Stimulated activated CD4-positive, alpha-beta T cell treated with anti-CD3 and anti-CD28 coated beads, Interleukin-1b, Interleukin-23, amount 100 ng/mL, for 1 hour (primary cell): ENCODE results near the gene GNG10.
"Not testable (repeated sequence)": the region's sequence is repeated elsewhere in the genome, so short reads cannot be mapped to it uniquely, and the experiment has no call there.

ENCODE experiments used
- DNase-seq, 2 donors: peaks; one replicate each; pipeline ENCODE4 v3.0.0-alpha.2; 2020; ENCODE audit warnings: low read depth in 2 of 2

Gene GNG10

DNA sequence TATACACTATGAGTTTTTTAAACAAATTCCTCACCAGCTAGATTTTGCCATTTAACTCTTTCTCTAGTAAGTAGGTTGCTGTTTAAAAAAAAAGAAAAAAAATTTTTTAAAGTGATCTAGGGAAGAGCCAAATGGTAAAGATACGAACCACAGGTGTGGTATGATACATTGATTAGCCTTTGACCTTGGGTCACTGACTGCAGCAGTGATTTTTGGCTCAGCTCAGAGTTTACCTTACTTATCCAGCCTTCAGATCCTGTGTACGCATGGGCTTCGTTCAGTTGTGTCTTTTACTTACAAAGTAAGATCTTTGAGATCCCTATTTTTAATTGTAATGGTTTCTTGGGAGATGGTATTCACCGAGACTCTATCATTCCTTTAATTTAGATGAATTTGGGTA lies 12.4 kb upstream of the GNG10 start:
- DNase-seq = no peak

DNA sequence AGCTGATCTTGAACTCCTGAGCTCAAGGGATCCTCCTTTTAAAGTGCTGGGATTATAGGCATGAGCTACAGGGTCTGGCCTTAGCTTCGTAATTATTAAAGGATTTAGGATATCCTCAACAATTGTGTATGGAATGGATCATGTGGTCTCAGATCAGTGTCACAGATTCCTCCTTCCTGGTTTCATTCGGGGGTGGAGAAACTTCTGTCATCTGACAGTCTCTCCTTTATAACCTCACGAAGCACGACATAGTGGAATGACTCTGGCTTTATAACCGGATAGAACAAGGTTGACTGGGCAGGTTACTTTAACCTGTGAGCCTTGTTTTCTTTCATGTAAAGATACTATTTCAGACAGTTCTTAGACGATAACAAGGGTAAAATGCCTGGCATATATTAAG lies 4.4 kb upstream of the GNG10 start:
- DNase-seq = no peak

DNA sequence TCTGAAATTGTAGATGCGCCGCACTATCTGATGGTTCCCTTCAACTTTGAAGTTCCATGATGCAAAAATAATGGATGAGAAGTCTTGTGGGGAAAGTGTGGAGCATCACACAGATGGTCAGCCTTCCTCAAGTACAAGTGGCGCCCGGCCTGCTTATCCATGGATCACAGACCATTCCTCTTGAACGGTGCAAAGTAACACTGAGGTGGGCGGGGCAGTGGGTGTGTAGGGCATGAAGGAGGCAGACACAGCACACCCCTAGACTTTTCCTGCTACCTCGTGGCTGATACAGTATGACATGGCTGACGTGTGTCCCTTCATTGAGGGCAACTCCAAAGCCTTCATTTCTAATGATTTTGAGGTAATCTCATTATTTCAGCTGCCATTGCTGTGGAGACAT lies 2.5 kb upstream of the GNG10 start:
- DNase-seq = no peak

DNA sequence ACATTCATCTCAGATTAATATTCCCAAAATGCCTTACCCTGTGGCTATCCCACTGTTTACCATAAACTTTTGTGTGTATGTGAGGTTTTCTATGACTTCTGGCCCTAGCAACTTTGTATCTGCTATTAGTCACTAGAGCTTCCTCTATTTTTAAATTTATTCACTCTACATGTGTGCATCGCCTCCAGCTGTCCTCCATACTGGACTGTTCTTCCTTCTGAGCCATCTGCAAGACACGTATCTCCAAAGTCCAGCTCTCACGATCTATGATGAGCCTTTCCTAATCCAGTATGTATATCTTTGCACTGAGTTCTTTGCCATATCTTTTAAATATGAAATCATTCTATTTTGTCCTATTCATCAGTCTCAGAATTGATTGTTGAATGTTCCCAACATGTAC lies 1.7 kb upstream of the GNG10 start:
- no peak for DNase-seq

DNA sequence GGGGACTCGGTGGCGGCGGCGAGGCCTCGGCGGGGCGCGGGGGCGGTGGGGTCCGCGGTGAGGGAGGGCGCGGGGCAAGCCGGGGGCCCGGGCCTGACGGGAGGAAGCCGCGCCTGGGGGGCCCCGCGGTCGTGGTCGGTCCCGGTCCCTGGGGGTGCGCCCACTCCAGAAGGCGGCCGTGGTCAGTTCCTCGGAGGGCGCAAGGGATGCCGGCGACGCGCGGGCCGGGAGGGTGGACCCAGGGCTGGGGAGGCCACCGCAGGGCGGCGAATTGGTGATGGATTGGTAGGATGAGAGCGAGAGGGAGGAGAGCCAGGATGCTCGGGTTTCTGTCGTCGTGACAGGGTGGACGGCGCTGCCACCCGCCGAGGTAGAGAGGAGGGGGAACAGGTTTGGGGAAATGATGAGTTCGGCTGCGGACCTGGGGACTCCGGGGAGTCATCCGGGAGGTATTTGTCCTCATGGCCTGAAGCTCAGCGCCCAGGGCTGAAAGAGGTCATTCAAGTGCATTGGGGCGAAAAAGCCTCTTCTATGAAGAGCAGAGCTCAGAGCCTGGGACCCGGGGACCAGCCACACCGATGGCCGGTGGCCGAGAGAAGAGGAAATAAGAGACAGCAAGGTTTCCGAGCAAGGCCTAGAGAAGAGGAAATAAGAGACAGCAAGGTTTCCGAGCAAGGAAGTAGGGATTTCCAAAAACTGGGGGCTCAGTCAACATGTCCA lies 557 bp downstream of the GNG10 start:
- DNase-seq = peak in 1 of 2 donors; percentile 4

DNA sequence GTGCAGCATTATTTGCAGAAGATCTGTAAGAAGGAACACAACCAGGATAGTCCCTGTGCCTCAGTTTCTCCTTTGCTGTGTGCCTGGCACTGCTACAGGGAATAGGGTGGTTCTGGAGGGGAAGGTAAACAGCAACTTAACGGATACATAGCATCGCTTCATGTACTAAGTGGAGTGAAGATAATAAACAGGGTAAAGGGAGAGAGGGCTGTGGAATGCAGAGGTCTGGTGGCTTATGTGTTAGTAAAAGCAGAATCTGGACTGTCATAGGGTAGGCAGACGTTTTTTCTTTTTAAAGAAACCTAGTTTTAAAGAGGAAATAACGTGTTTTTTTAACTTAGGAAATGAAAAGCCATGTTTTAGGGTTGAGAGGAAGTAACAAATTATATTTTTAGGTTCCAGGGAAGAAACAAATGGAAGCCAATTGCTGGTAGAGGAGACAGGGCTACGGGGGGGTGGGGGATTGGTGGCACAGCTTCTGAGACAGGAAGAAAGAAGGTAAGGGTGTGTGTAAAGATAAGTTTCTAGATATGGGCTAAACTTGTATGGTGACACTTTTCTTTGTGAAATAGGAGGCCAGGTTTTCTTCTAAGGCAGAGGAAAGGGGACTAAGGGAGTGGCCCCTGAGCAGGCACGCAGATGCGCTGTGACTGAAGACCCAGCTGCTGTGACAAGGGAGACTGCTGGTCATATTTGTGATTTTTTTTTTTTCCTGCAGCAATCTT lies 1.3 kb downstream of the GNG10 start:
- no peak for DNase-seq

DNA sequence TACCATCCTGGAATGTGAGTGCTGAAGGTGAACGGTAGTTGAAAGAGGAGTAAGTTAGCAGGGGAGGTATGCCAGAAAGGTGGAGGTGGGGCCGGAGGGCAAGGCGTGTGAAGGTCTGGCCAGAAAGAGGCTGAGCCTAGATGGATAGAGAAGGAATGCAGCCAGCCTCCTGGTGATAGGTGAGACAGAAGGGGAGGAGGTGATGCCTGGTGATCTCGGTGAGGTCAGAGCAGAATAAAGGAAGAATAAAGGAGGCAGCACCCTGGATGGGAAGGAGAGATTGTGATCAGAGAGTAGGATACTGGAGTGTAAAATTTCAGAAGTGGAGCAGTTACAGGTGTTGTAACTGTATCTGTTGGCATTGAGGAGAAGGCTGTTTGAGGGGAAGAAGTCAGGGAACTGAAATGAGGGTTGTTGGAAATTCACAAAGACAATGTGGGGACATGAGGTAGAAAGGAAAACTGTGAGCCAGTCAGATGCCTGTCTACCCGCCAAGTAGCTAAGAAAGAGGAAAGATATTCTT lies 2.0 kb downstream of the GNG10 start:
- DNase-seq = no peak

DNA sequence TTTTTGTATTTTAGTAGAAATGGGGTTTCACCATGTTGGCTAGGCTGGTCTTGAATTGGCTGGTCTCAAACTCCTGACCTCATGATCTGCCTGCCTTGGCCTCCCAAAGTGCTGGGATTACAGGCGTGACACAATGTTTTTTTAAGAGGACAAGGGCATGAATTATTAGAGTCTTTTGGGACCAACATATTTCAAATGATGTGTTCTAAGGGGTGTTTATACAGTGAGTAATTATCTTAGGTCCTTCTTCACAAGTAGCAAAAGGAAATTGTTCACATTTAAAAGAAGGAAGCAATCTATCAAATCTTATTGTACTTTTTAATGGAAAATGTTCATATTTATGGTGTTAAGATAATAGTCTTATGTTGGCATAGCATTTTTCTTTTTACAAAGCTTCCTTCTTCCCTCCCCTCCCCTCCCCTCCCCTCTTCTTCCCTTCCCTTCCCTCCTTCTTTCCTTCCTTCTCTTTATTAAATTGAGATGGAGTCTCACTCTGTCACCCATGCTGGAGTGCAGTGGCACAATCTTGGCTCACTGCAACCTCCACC lies 6.7 kb downstream of the GNG10 start:
- no peak for DNase-seq

DNA sequence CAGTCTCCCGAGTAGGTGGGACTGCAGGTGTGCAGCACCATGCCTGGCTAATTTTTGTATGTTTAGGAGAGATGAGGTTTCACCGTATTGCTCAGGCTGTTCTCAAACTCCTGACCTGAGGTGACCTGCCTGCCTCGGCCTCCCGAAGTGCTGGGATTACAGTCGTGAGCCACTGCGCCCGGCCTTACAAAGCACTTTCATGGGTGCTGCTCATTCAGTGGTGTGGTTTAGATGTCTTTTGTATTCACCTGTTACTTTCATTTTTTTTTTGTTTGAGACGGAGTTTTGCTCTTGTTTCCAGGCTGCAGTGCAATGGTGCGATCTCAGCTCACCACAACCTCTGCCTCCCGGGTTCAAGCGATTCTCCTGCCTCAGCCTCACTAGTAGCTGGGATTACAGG lies 7.2 kb downstream of the GNG10 start:
- not testable (repeated sequence) for DNase-seq

DNA sequence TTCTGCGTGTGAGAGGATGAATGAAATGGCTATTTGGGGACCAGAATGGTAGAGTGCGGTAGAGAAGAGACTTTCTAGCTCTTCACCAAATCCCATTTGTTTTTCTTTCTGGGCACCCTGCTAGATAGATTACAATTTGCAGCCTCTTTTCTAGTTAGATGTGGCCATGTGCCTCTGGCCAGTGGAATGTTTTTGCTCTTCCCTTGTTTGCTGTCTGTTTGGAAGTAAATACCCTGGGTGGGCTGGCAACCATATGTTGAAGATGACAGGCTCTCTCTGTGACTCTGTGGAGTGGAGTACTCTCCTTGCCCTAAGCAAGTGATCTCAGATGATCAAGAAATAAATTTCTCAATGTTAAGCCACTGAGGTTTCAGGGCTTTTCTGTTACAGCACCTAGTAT lies 12.9 kb downstream of the GNG10 start:
- no peak for DNase-seq

DNA sequence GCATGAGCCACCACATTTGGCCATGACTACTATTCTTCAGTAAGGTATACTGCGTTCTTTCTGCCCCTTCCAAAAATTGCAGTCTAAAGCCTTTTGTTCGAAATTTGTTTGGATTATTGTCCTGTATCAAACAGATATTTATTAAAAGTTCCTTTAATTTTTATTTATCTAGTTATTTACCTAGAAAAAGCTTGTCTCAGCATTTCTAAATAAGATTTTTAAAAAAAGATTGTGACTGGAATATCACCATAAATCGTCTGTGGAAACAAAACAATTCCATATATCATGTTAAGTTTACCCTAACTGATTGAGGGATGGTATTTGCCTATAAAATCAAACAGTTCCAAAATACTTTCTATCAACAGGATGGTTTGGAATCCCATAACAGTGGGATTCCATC lies 14.7 kb downstream of the GNG10 start:
- DNase-seq = no peak

DNA sequence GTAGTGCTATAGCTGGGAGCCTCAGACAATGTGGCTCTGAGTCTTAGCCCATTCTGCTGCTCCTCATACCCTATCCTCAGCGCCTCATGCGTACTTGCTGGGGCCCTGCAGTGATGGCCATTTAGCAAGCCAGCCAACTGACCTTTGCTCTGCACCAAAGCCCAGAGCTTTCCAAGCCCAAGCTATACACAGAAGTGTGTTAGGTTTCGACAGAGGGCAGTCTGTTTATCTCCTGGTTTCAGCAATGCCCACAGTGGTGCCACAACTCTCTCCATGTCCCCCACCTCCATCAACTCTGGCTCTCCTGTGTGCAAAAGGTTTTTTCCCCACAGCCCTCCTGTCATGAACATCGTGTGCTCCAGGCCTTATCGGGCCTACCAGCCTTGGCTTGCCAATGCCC lies 16.9 kb downstream of the GNG10 start:
- no peak for DNase-seq

DNA sequence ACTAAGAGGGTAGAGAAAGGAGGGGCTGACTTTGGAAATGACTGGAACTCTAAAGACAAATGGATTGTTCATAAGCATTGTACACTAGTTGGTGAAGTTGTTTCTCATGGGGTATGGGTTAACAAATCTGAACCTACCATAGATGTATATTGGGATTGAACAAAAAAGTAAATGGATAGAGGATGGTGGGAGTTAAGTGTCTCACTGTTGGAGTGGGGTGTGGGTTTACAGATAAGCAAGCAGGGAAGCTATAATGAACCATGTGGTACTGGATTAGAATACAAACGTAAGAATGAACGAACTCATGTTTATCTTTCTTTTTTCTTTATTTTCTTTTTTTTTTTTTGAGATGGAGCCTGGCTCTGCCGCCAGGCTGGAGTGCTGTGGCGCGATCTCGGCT lies 17.8 kb downstream of the GNG10 start:
- no peak for DNase-seq

DNA sequence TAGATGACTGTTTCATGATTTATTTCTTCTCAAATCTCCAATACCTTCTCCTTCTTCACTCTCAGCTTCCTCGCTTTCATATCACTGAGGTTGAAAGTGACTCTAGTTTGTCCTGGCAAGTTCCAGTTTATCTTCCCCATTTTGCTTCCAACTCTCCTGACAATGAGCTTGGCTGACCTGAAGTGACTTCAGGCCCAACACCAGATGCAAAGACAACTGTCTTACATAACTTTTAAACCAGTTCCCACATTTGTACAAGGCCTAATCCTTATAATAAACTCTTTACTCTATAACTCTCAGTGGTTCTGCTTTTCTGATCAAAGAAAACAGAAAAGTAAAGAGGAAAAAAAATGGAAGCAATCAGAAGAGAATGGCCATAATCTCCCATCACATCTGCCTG lies 22.0 kb downstream of the GNG10 start:
- DNase-seq = no peak

DNA sequence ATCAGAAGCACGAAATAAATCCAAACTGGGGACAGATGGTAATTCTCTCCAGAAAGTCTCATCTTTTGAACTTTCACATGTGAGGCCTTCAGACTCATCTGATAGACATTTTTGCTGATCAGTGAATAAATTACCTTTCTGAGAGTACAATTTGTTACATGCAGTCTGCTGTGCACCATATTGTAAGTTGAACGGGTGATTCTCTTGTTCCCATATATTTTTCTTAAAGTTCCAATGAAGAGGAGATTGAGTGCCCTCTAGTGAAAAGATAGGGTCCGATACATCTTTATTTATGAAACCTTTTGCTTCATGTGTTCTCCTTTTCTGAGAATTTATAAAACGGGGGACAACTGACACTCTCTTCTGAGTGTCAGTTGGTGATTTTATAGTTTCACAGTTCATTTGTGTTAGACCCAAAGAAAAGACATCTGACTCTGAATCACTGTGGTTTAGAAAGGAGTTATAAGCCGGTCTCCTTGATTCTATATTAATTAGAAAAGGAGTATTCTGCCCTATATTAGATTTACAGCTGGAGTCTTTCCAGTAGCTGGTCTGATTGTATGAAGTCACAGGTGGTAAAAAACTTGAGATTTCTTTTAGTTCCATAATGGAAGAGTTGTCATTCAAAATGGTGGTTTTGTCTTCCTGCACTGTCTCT lies 30.4 kb downstream of the GNG10 start:
- no peak for DNase-seq

DNA sequence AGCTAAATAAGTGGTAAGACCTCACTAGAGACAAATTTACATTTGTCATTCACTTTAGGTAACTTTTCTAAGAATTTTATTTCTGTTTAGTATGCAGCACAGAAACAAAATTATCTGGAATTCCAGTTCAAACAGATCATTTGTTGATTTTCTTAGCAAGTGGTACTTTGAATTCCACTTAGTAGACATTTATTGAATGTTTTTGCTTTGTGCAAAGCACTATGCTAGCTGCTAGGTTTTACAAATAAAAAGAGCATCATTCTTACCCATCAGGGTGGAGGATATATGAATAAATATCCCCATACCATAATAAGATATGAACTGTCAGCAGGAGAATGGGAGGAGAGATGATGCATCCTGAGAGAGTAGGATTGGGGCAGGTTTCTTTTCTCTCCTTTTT lies 35.4 kb downstream of the GNG10 start:
- no peak for DNase-seq

DNA sequence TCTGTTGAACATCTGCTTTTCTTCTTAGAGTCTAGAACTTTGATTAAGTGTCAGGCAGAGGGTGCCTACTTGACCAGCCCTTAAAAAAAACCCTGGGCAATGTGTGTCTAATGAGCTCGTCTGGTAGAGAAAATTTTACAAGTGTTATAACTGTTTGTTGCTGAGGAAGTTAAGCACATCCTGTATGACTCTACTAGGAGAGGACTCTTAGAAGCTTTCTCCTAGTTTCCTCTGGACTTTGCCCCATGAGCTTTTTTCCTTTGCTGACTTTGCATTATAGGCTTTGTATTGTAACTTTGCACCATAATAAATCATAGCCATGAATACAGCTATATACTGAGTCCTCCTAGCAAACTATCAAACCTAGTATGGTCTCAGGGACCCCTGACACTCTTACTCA lies 39.4 kb downstream of the GNG10 start:
- DNase-seq = no peak

DNA sequence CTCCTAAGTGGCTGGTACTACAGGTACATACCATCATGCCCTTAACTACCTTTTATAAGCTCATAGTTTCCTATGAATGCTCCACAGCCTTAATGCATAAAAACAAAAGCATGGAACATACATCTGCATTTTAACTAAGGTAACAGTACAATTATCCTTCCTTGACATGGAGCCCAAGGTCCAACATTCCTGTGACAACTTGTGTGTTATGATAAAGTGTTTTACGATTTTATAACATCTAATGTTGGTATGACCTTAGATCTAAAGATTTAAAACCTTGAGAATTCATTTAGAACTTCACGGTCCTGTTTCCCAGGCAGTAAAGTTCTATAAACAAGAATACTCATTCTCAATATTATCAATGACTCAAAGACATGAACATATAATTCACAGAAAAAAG lies 43.1 kb downstream of the GNG10 start:
- no peak for DNase-seq

DNA sequence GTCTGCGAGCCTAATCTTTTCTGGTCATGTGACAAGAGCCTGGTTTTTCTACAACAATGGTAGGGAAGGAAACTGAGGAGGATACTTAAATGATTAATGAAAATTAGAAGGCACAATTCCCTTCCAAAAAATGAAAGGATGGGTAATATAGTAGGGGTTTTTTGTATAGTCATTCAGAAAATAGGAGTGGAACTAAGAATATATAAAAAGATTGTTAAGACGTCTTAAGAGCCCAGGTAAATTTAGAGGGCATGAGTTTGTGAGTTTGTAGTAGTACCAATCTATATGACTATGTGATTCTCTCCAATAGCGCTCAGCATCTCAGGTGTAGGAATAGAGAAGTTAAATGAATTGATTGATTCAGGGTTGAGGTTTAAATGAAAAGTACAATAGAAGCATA lies 50.1 kb downstream of the GNG10 start:
- DNase-seq = no peak

DNA sequence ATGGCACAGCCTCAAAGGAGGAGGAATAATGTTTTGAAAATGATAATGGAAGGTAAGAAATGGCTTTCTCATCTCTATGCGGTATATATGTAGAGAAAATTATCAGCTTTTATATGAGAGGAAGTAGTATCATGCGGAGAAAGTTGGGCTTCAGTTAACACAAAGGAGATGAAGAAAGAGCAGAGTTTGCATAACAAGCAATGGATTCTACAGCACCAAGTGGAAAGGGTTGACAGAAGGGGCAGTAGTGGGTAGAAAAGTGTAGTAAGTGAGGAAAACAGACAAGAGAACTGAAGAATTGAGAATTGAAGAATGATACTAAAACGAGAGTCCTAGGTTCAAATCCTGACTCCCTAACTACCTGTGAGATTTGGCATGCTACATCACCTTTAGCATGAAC lies 51.0 kb downstream of the GNG10 start:
- no peak for DNase-seq

DNA sequence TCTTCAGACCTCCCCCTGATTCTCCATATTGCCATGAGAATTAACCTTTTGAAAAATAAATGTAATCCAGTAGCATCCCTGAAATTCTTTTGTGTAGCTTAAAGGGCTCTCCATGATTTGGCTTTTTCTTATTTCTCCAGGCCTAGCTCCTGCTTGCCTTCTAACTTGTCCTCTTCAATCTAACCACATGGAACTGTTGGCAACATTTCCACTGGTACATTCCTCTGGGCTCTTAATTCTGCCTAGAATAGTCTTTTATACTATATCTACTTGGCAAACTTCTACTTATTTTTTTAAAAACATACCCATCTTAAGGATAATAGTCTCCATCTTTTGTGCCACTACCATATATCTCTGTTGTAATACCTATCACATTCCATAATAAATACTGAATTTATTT lies 54.1 kb downstream of the GNG10 start:
- DNase-seq = no peak

DNA sequence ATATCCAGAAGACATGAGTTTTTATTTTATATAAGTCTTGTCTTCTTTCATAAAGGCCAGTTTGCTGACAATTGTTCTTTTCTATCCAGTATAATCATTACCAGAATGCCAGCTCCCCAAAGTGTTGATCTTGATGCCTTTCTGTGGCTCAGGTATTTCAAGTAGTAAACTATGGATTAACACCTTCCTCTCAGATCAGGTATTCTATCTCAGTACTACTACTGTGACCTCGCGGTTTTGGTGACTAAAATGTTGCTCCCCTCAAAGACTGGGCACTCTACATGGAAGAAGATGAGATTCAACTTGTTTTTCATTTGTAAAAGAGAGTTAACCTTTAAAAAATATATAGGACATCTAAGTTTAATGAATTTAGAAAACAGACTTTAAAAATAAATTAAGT lies 58.1 kb downstream of the GNG10 start:
- DNase-seq = no peak
